C4-2B (cell line): Measurements from ENCODE around the gene SPATA25.

Experiments
- H3K27ac ChIP-seq: fragments of 450-650 bp; 2 replicates; pipeline ENCODE4 v1.5.1; 2017
- ZFX ChIP-seq: fragments of 450-650 bp; IDR thresholded peaks from 2 replicates; pipeline ENCODE4 v1.6.1; 2017
- TF ChIP-seq, protein P1 (sequence below): fragments of 450-650 bp; conservative IDR thresholded peaks from 2 replicates; pipeline ENCODE4 v1.5.1; 2017; ENCODE audit warnings: mild to moderate bottlenecking

The SPATA25 gene

GRCh38 chr20:45852326-45852725, 35.1 kb downstream of the SPATA25 start:
- TF ChIP-seq, protein P1, sequence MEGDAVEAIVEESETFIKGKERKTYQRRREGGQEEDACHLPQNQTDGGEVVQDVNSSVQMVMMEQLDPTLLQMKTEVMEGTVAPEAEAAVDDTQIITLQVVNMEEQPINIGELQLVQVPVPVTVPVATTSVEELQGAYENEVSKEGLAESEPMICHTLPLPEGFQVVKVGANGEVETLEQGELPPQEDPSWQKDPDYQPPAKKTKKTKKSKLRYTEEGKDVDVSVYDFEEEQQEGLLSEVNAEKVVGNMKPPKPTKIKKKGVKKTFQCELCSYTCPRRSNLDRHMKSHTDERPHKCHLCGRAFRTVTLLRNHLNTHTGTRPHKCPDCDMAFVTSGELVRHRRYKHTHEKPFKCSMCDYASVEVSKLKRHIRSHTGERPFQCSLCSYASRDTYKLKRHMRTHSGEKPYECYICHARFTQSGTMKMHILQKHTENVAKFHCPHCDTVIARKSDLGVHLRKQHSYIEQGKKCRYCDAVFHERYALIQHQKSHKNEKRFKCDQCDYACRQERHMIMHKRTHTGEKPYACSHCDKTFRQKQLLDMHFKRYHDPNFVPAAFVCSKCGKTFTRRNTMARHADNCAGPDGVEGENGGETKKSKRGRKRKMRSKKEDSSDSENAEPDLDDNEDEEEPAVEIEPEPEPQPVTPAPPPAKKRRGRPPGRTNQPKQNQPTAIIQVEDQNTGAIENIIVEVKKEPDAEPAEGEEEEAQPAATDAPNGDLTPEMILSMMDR, result no peak
- no peak for TF ChIP-seq ZFX
- H3K27ac ChIP-seq, result no peak overlapping the region

- TF ChIP-seq, protein P1, result no peak
- no peak for TF ChIP-seq ZFX
- no peak overlapping the region for H3K27ac ChIP-seq
Measured at GRCh38 chr20:45851501-45851900, 35.9 kb downstream of the SPATA25 start.

DNA sequence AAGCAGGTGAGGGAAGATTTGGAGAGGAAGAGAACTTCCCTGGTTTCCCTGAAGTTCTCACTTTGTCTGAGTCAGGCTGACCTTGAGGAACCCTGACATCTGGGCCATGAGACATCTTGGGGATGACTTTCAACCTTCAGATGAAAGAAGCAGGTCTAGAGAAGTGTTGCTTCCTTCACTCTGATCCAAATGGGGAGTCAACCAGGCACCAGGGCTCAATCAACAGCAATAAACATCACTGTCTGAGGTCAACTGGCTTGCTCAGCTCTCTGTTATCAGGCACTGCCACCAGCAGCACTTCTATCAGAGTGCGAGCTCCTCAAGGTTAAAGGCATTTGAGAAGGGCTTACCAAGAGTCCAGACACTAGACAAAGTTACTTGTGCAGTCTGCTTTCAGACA, 36.5 kb downstream of the SPATA25 start:
- no peak overlapping the region for H3K27ac ChIP-seq
- TF ChIP-seq, protein P1, result no peak

DNA sequence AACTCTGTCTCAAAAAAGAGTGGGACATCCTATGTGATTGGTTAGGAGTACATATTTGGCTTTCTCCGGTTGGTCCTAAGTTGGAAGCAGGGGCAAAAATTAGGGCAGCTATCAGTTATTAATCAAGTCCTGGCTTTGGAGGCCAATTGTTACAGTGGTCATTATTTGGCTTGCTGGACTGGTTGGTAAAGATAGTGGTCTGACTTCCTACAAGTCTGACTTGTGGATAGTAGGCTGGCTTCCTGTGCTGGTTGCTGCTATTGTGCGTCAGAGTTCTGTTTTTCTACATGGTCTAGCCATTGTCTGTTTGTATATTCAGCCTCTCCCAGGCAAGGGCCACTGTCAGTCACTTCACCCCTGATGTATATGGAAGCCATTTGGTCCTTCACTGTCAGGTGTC, 37.2 kb downstream of the SPATA25 start:
- no peak overlapping the region; the same call in 1 of the 2 replicates for H3K27ac ChIP-seq
- TF ChIP-seq, protein P1, result no peak
- TF ChIP-seq ZFX, result no peak

- TF ChIP-seq, protein P1, result no peak
- no peak for TF ChIP-seq ZFX
- peak overlapping the region; percentile 24; the same call in 1 of the 2 replicates for H3K27ac ChIP-seq
Measured at GRCh38 chr20:45848969-45849582, 38.3 kb downstream of the SPATA25 start.

GRCh38 chr20:45848421-45848820, 39.0 kb downstream of the SPATA25 start:
- TF ChIP-seq ZFX, result no peak
- TF ChIP-seq, protein P1, result no peak
- no peak overlapping the region; the same call in 1 of the 2 replicates for H3K27ac ChIP-seq

GRCh38 chr20:45845452-45845851, 42.0 kb downstream of the SPATA25 start:
- no peak overlapping the region for H3K27ac ChIP-seq
- no peak for TF ChIP-seq ZFX
- TF ChIP-seq, protein P1, result no peak
